ENCODE data around the gene TMEM45B.

DNA sequence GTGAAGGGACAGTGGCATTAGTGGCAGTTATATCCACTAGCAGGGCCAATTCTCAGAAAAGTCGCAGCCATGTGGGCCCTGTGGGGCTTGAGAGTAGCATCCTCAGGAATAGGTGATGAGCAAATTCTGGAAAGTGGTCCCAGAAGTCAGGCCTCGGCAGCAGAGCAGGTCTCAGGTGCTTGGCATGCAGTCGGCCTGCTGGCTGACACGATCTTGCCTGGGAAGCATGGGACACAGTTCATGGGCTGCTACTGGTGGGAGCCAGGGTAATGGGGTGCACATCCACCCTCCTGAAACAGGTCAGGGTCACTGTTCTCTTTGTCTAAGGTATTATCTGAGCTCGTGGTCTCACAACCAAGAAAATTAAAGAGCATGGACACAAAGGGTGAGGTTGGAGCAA, 36.8 kb upstream of the TMEM45B start:
- TF ChIP-seq, protein P1, sequence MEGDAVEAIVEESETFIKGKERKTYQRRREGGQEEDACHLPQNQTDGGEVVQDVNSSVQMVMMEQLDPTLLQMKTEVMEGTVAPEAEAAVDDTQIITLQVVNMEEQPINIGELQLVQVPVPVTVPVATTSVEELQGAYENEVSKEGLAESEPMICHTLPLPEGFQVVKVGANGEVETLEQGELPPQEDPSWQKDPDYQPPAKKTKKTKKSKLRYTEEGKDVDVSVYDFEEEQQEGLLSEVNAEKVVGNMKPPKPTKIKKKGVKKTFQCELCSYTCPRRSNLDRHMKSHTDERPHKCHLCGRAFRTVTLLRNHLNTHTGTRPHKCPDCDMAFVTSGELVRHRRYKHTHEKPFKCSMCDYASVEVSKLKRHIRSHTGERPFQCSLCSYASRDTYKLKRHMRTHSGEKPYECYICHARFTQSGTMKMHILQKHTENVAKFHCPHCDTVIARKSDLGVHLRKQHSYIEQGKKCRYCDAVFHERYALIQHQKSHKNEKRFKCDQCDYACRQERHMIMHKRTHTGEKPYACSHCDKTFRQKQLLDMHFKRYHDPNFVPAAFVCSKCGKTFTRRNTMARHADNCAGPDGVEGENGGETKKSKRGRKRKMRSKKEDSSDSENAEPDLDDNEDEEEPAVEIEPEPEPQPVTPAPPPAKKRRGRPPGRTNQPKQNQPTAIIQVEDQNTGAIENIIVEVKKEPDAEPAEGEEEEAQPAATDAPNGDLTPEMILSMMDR (IDR thresholded peaks at IDR 0.05), result no peak
- no peak for TF ChIP-seq POLR2A (IDR thresholded peaks at IDR 0.05)
